ENCODE measurements around the gene SFTPD.

DNA sequence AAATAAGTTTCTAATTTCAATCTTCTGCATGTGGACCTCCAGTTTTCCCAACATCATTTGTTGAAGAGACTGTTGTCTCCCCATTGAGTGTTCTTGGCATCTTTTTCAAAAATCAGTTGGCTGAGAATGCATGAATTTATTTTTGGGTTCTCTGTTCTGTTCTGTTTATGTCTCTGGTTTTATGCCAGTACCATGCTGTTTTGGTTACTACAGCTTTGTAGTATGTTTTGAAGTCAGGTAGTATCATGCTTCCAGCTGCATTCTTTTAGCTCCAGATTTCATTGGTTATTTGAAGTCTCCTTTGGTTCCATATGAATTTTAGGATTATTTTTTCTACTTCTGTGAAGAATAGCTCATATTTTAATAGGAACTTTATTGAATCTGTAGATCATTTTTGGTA, 21.2 kb upstream of the SFTPD start:
- no peak for TF ChIP-seq EZH2 (IDR thresholded peaks at IDR 0.05; ENCODE audit: borderline replicate concordance, low read depth, low read length, poor library complexity, severe bottlenecking)
- TF ChIP-seq, protein P1, sequence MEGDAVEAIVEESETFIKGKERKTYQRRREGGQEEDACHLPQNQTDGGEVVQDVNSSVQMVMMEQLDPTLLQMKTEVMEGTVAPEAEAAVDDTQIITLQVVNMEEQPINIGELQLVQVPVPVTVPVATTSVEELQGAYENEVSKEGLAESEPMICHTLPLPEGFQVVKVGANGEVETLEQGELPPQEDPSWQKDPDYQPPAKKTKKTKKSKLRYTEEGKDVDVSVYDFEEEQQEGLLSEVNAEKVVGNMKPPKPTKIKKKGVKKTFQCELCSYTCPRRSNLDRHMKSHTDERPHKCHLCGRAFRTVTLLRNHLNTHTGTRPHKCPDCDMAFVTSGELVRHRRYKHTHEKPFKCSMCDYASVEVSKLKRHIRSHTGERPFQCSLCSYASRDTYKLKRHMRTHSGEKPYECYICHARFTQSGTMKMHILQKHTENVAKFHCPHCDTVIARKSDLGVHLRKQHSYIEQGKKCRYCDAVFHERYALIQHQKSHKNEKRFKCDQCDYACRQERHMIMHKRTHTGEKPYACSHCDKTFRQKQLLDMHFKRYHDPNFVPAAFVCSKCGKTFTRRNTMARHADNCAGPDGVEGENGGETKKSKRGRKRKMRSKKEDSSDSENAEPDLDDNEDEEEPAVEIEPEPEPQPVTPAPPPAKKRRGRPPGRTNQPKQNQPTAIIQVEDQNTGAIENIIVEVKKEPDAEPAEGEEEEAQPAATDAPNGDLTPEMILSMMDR (conservative IDR thresholded peaks at IDR 0.05; ENCODE audit: low read depth, low read length) = no peak

Data from A673 (cell line).